ENCODE data around the gene SETBP1.

The SETBP1 gene

DNA sequence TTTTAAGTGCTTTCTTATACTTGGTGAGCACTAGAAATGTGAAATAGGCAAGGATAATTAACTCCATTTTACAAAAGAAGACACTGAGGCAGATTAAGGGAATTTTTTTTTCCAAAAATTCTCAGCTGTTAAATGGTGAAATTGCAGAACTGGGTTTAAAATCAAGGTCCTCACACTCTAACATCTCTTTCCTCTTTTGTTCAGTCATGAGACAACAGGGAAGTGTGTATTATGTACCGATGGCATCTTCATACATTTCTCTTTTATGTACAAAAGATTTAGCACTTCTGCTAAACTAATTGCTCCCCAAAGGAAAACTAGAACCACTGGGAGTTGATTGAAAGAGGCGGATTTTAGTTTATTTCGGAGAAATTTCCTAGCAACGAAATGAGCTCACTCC lies 203.0 kb downstream of the SETBP1 start:
- no peak for DNase-seq

DNA sequence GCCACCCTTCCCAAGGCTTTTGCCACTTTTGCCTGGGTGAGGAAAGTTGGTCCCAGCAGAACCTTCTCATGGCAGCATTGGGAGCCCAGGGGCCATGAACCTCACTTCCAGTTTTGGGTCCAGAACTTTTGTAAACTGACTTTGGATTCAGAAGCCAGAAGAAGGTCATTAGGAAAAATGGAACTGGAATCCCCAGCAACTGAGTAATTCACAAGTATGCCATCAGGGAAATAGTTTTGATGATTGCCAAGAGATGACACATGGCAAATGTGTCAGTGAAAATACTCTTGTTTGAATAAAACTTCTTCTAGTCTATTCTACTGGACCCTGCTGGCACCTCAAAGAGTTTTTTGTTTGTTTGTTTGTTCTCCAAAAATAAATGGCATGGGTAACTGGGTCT lies 203.7 kb downstream of the SETBP1 start:
- no peak for DNase-seq

DNA sequence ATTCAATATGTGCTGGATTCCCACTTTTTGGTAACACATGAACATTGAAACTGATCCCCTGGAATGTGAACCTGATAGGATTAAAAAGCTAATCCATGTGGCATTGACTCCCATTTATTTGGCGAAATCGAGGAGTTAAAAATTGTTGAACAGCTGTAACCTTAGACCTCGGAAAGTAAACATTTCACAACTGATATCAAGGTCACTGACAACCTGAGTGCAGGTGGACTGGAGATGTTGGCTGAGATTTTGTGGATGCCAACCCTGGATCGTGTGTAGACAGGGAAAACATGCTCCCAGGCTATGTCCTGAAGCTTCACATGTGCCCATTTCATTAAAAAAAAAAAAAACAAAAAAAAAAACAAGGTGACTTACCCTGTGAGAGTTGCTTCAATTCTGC lies 204.8 kb downstream of the SETBP1 start:
- DNase-seq = no peak

DNA sequence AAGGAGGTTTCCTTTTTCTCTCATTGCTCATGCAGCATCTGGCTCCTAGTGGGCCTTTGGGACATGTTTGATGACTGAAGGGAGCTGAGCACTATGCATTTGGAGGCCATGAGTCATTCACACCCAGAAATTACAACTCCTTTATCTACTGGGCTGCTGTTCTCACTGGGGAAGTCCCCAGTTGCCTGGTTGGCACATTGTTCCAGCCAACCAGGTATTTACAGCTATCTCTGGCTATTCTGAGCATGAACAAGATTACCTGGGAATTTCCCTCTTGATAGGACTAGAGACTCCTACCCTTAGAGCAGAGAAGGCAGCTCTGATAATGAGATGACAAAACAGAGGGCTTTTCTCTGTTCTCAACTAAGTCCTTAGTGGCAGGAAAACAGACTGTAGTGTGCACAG lies 206.5 kb downstream of the SETBP1 start:
- DNase-seq = peak; percentile 53 to 61

DNA sequence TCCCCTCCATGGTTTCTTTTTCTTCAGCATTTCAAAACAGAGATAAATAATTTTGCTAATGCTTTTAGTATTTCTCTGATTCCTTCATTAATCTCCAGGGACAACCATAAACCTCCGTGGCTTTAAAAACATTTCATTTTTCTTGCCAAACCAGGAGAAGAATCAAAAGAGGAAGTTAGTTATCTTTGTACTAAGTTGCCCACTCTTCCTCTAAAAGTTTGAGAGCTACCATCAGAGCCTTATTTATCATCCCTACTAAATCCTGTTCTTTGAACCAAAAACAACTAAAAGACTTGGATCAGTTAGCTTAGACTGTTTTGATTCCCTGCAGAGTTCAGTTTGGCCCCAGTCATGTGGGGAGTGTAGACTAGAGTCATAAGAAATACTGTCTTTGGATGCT lies 208.4 kb downstream of the SETBP1 start:
- DNase-seq = no peak

DNA sequence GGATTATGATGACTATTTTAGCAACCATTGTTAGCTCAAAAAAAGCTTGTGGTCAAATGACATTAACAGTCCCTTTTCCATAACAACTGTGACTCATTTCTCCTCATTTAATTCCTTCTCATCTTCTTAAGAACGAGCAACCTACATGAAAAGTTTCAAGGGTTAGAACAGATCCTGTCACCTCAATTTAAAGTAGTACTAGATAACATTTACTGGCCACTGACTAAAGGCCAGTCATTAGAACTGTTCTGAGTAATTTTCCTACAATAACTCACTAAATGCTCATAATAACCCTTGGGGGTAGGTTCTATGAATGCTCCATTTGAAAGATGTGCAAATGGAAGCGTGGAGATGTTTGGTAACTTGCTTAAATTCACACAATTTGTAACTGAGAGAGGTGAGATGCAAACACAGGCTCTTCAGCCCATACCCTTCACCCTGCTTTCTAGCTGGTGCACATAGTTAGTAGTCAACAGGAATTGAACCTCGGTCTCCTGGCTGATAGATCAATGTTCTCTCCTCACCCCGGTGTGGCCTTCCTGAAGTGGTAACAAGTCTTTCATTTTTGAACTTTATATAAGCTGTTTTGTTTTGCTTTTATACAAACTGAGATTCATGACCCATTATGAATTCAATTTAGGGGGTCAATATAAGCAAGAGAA lies 212.5 kb downstream of the SETBP1 start:
- no peak for DNase-seq

DNA sequence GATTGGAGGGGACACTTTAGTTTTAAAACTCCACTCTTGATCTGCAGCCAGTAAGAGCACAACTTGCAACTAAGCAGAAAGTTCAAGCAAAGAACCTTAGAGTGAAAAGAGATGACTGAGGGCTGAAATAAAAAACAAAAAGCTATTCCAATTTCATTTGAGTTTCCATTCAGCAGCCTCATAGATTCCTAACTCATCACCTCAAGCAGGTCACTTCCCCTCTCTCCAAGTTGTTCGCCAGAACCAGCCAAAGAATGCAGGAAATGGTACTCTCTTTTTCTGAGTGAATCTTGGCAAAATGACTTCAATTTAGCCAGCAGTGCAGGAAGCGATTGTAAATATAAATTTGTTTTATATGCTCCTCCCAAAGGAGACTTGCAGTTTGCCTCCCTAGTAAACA lies 213.3 kb downstream of the SETBP1 start:
- no peak for DNase-seq

DNA sequence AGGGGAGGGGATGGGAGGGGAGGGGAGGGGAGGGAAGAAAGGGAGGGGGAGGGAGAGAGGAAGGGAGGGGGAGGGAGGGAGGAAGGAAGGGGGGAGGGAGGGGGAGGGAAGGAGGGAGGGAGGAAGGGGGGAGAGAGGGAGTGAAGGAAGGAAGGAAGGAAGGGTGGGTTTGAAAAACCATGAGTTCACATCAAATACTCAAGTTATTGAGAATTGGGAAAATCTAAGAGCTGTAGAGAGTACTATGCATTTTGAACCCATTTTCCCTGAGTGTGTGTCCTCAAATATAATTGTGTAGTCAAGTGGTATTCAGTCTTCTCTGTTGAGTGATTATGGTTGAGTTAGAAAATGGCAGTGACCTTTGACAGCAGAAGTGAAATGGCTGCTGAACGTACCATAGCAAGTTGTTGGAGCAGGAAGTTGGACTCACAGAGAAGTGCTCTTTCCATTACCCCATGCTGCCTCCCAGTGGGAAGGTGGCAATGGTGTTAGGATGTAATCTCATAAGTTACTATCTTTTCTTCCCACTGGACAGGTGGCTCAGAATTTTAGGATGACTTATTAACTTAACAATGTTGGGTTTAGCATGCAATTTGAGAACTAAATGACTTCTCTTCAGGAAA lies 214.6 kb downstream of the SETBP1 start:
- DNase-seq = peak; percentile 27 to 35

DNA sequence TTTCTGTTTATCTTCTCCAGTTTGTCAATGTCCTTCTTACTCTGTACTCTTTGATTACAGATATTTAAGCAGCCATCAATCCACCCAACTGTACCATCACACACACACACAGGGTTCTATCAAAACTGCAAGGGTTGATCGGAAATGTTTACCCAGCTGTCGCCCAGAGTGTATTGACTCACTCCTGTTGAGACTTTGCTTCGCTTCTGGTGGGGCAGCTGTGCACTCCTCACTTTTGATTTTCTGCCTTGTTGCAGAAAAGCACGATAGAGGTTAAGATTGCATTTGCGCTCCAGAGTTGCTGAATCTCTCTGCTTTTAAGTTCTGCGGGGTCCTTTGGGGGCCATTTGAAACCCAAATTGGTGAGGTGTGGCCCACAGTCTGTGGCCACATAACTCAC lies 216.2 kb downstream of the SETBP1 start:
- no peak for DNase-seq

DNA sequence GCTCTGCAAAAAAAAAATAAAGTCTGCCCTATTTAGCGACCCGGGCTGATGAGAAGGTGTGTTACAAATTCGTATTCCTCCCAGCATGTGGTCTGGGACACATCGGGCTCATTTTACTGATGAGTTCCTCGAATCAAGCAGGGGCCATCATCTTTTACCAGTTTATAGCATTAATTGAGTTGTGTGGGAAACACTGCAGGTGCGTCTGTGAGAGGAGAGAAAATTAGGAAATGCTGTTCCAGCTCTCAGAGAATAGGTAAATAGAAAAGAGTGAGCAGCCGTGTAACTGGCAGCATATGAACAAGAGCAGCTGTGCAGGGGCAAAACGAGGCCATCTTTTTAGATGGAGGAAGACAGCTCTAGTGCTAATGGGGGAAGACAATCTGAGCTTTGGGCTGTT lies 216.7 kb downstream of the SETBP1 start:
- no peak for DNase-seq

DNA sequence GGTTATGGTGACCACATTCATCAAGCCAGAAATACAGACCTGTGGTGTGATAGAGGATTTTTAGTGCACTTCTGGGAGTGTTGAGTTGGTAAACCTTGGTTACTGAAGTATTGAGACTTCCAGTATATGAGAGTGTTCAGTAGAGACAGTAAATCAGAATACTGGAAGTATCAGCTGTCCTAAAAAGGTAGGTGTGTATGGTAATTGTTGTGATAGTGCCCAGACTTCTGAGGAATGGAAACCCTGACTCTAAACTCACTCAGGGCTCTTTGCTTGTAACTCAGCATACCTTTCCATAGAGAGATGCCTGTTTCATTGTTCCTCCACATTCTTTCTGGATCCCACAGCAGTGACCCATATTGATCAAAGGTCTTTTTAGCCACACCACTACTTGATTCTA lies 217.1 kb downstream of the SETBP1 start:
- DNase-seq = no peak

DNA sequence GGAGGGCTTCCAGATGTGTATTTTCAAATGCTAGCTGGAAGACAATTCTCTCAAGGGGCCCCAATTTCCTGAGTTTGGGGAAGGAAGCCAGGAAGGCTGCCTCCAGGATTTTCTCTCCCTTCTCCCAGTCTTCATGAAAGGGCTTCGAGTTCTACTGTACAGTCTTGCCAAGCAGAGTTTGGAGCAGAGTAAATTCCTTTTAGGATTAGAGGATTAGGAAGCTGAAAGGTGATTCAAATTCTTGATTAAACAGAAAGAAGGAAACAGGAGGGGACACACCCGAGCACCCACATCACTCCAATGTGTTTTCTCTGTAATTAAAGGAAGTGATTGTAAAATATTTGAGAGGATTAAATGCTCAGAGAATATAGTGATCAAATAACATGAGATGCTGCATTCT lies 217.8 kb downstream of the SETBP1 start:
- no peak for DNase-seq

DNA sequence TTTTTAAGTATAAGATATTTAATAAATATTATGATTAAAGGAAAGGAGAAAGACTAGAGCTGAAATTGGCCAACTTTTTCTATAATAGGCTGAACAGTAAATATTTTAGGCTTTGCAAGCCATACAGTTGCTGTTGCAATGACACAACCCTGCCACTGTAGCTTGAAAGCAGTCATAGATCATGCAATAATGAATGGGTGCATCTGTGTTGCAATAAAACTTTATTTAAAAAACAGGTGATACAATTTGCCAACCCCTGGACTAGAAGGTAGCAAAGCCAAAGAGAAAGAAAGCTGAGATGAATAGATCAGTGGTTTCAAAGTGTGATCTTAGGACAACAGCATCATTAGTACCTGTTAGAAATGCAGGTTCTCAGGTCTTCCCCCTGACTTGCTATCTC lies 219.1 kb downstream of the SETBP1 start:
- no peak for DNase-seq

DNA sequence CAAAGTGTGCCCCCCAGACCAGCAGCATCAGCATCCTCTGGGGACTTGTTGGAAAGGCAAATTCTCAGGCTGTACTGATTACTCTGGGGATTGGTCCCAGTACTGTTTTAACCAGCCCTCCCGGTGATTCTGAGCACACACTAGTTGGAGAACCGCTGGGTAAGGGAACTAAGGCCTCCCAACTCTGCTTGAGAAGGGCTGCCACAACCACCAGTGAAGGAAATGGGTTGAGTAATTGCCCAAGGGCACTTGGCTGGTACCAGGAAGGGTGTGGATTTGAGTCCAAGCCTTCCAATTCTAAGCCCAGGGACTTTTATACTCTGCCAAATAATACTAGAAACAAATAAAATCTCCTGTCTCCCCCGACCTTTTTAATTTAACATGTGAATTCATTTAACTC lies 219.9 kb downstream of the SETBP1 start:
- DNase-seq = no peak

DNA sequence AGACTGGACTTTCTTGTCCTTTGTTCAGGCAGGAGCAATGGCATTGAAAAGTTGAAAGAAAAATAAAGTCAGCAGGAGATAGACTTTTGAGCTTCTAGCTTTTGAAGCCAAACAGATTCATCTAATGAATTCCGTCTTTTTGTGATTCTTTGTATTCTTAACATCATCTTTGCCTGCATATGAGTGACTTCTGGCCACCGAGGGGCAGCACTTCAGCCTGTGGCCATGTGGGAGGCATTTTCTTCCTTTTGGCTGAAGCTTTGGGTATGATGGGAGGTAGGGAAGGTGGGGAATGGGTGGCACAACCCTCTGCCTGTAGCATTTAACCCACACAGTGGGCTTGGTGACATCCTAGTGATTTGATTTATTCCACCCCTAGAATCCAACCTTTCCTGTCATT lies 220.6 kb downstream of the SETBP1 start:
- no peak for DNase-seq

DNA sequence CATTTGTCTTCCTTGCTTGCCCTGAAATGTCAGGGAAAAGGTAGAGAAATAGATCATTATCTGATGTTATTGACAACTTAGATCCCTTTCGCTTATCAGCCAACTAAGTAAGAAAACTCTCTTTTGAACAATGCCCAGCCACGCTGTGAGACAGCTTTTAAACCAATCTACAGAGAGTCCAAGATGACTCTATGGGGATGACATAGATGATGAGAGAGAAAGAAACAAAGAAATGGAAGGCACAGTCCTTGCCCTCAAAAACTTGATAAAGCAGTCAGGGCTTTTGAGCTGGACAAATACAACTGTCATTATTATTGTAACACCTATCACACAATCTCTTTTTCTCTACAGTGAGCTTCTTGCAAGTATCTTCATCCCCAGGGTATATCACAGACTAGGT lies 222.6 kb downstream of the SETBP1 start:
- DNase-seq = no peak

DNA sequence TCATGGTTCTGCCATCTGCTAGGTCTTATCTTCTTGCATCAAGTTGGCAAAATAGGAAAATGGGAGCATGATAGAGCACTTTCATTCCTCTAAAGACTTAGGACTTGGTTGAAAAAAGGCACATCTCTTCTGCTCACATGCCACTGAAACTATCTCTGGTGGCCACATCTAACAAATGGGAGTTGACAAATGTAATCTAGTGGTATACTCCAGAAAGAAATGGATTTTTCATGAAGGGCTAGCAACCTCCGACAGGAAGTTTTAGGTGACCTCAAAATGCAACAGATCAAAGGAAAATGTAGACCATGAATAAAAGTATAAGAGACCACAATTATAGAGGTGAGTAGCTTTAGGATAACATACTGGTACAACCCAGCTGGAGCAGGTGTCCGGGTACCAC lies 224.1 kb downstream of the SETBP1 start:
- DNase-seq = no peak

DNA sequence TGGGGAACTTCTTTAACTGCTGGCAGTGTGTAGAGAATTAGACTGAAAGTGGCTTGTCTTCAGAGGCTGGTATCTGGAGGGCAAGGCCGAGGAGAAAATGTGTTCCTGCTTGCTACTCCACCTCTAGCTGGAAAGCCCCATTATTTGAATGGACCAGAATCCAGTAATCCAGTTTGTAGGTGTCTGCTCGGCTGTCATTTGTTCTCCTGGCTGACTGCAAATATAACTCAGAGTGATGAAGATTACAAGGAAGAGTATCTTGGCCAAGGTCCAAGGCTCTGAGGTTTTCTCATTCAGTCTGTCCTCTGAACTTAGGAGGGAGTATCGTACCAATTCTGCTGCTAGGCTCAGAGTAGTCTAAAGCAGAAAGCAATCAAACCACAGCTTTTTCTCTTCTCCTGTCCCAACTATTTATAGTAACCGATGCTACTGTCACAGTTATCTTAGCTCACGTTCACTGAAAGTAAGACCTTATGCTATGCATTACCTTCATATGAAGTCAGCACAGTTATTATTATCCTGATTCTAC lies 228.6 kb downstream of the SETBP1 start:
- DNase-seq = no peak

DNA sequence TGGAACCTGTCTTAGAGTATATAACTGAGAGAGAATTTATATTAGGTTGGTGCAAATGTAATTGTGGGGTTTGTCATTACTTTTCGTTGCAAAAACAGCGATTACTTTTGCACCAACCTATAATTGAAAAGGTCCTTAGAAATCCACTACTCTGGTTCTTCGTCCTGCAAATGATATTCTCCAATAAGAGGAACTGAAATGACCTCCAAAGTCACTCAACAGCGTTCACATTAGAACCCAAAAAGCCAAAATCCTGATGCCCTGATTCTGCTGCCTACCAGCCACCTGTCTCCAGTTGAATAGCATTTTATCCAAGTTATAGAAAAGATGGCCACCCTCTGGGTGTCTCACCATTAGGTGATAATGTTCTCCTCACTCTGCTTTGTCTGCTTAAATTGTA lies 230.6 kb downstream of the SETBP1 start:
- DNase-seq = no peak

DNA sequence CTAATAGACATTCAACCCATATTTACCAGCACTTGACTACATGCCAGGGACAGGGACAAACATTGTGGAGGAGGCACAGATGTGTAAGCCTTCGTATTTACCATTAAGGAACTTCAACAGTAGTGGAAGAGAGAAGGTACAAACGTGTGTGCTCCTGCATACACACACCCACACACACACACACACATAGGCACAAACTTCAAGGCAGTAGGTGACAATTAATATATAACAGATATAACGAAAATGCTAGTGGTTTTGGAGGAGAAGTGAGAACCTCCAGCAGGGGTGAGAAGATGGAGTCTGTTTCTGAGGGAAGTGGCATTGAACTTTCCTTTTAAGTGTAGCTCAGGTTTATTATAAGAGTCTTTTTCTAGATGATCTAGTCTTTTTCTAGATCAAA lies 231.1 kb downstream of the SETBP1 start:
- DNase-seq = no peak

DNA sequence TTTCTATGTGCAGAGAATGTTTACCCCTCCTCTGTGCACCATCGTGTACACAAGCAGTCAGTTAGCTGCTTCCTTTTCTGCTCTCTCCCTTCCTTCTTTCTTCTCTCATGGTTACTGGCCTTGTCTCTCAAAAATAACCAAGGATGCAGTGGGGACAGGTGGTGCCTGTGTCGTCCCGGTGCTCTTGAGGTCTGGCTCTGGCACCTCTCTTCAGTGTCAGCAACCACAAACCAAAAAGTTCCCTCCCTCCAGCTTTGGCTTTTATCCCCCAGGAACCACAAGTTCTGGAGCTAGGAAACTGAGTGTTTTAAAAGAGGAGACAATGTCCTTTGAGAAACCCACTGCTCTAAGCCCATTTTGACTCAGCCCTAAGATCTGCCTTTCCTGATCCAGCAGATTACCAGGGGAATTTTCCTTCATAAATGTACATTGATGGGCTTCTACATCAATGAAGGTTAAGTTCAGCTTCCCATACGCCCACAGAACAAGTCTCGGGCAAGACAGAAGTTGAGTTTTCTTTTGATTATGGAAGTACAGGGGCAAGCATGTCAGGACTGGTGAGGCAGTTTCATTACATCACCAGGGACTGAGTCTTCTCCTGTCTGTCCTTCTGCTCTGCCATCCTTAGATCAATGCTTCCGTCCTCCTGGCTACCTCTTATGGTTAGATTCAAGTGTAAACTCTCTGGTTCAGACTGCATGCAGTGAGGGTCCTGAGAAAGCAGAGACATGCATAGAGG lies 232.2 kb downstream of the SETBP1 start:
- no peak for DNase-seq

DNA sequence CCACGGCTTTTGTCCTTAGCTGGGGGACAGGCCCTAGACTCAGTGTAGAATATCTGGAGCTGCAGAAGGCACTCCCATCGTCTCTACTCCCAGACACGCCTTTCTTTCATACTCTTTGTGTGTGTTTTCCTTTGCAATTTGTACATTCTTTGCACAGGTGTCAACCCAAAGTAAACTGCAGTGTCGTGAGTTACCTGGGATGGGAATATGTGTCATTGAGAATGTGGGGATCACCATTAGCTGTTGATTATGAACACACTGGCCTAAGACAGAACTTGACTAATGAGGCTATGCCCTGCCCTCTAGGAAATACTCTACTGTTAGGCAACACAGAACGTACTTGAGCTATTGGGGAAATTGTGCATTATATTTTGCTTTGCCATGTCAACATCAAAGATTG lies 233.3 kb downstream of the SETBP1 start:
- no peak for DNase-seq

DNA sequence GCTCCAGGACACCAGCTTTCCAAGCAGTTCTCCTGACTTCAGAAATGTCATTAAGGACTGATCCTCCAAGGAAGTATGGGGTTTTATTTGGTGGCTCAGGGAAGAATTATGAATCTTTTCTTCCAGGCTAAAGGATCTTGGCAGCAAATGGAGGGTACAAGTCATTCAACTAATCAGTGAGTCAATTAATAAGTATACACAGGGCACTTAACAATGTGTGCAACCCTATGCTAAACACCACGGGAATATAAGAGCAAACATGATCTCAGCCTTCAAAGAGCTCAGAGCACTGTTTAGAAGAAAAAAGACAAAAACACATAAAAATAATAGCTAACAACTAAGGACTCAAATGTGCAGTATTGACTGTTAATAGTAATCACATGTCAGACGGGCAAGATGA lies 234.5 kb downstream of the SETBP1 start:
- DNase-seq = no peak

DNA sequence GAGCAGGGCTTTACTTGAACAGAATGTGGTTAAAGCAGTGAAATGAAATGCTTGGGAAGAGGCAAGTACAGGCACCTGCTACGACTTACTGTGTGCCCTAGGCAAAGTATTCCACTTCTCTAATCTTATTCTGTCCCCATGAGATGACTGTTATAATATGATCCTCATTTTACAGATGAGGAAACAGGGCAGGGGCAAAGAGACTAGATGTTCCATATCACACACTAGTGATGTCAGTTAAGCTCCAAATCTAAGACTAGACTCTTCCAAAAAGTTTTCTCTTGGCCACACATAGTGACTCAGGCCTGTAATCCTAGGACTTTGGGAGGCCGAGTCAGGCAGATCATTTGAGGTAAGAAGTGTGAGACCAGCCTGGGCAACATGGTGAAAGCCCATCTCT lies 235.0 kb downstream of the SETBP1 start:
- no peak for DNase-seq
